Kidney (tissue), 14 donors: ENCODE results near the gene SPPL2A. TPM values are rescaled to one million over a fixed set of nuclear protein-coding genes. Genes with fewer than 3 reads are reported as not detected.
"Not testable (repeated sequence)": the region's sequence is repeated elsewhere in the genome, so short reads cannot be mapped to it uniquely, and the experiment has no call there.

ENCODE experiments used
- DNase-seq, 5 donors: peaks; one replicate each; pipeline ENCODE4 v3.0.0-alpha.2; 2013 to 2020
- FAIRE-seq: peaks from 2 replicates; lab custom pipeline; 2012; peaks lifted over from hg19 to GRCh38; lab: Jason Lieb, UNC
- H3K27ac ChIP-seq, 2 donors: one replicate each; pipeline ENCODE4 v1.7.0; 2013; ENCODE audit warnings: low read depth in 2 of 2, low read length in 2 of 2, inconsistent platforms in 1 of 2
- H3K27me3 ChIP-seq: one replicate; pipeline ENCODE4 v1.7.1; 2013; ENCODE audit warnings: low read length, inconsistent platforms; ENCODE audit not compliant: control insufficient read depth, insufficient read depth
- H3K36me3 ChIP-seq, 3 donors: one replicate each; pipeline versions ENCODE4 v1.7.0 to v1.7.1; 2013; ENCODE audit warnings: low read length in 3 of 3, control low read depth in 1 of 3, inconsistent platforms in 1 of 3; ENCODE audit not compliant: insufficient read depth in 3 of 3, control insufficient read depth in 2 of 3
- H3K4me1 ChIP-seq, 3 donors: one replicate each; pipeline versions ENCODE4 v1.7.0 to v1.7.1; 2013; ENCODE audit warnings: low read length in 3 of 3, inconsistent platforms in 1 of 3, low read depth in 1 of 3; ENCODE audit not compliant: control insufficient read depth in 2 of 3, insufficient read depth in 2 of 3
- H3K4me3 ChIP-seq, 3 donors: one replicate each; pipeline versions ENCODE4 v1.7.0 to v1.8.1; 2013; ENCODE audit warnings: low read length in 3 of 3, control low read depth in 1 of 3, inconsistent platforms in 1 of 3
- H3K9ac ChIP-seq, 3 donors: one replicate each; pipeline versions ENCODE4 v1.7.0 to v1.7.1; 2013; ENCODE audit warnings: low read length in 3 of 3, control low read depth in 1 of 3, inconsistent platforms in 1 of 3
- H3K9me3 ChIP-seq, 3 donors: one replicate each; pipeline versions ENCODE4 v1.7.0 to v1.7.1; 2013; ENCODE audit warnings: low read length in 3 of 3, control low read depth in 1 of 3, inconsistent platforms in 1 of 3; ENCODE audit not compliant: control insufficient read depth in 2 of 3, insufficient read depth in 1 of 3
- intact Hi-C: fragments of 100-400 bp; cut with DNase I; formaldehyde crosslinking; loops from one replicate; pipeline ENCODE4 v1.11.1; 2022
- polyA plus RNA-seq: library from polyadenylated mRNA; stranded (reverse); fragments of 350-450 nt; fragmentation: Illumina TruSeq; extraction: RNeasy Lipid Tissue Mini Kit (QIAGEN cat#74804); gene quantifications from one replicate; pipeline ENCODE4 v1.2.3, GENCODE V29; 2014; ENCODE audit warnings: low read depth, low replicate concordance; ENCODE audit not compliant: insufficient read depth
- total RNA-seq: library from RNA; stranded (reverse); fragmentation: NEBNext Ultra II Directional; extraction: Animal tissue kit (Norgen Biotek cat#: 25700); gene quantifications from one replicate; pipeline ENCODE4 v1.2.1, GENCODE V29; 2021
- TF ChIP-seq, protein P1 (sequence below): IDR thresholded peaks from 3 replicates; pipeline ENCODE4 v1.5.1; 2012; ENCODE audit warnings: mild to moderate bottlenecking, moderate library complexity, borderline replicate concordance; ENCODE audit not compliant: insufficient read depth; ENCODE audit errors: extremely low read depth
- donor health status: control.
- donor health status: control.
- donor health status: control.
- donor health status: control.
- donor health status: control.
- donor health status: DM: yes; HTN: yes; CAD: no.
- donor health status: Normal renal cell carcinoma (clear cell type).

SPPL2A gene
- total and polyA plus RNA-seq, 2 donors from 2014 or later: 53.3 to 134 TPM

GRCh38 chr15:50813865-50814264, 48.4 kb upstream of the SPPL2A start:
- Histone ChIP-seq H3K27me3 (no peaks in the 10 kb centered on the region), H3K36me3 (no peaks in the 10 kb centered on the region), H3K9me3 (no peaks in the 10 kb centered on the region), H3K27ac (no peak overlapping the region), H3K4me1 (no peaks in the 10 kb centered on the region), H3K4me3 (no peak overlapping the region), H3K9ac (no peak overlapping the region)
- TF ChIP-seq, protein P1, sequence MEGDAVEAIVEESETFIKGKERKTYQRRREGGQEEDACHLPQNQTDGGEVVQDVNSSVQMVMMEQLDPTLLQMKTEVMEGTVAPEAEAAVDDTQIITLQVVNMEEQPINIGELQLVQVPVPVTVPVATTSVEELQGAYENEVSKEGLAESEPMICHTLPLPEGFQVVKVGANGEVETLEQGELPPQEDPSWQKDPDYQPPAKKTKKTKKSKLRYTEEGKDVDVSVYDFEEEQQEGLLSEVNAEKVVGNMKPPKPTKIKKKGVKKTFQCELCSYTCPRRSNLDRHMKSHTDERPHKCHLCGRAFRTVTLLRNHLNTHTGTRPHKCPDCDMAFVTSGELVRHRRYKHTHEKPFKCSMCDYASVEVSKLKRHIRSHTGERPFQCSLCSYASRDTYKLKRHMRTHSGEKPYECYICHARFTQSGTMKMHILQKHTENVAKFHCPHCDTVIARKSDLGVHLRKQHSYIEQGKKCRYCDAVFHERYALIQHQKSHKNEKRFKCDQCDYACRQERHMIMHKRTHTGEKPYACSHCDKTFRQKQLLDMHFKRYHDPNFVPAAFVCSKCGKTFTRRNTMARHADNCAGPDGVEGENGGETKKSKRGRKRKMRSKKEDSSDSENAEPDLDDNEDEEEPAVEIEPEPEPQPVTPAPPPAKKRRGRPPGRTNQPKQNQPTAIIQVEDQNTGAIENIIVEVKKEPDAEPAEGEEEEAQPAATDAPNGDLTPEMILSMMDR: no peak
- intact Hi-C loops: no loop called here
- no peak for FAIRE-seq
- DNase-seq: no peak

- no peak for DNase-seq
- no peaks in the 10 kb centered on the region for H3K4me1 ChIP-seq
- H3K9ac ChIP-seq: no peak overlapping the region
- TF ChIP-seq, protein P1: no peak
- no peak overlapping the region for H3K27ac ChIP-seq
- no peaks in the 10 kb centered on the region for H3K9me3 ChIP-seq
- H3K4me3 ChIP-seq: no peak overlapping the region
- H3K27me3 ChIP-seq: no peaks in the 10 kb centered on the region
- intact Hi-C loops: no loop called here
- no peaks in the 10 kb centered on the region for H3K36me3 ChIP-seq
- no peak for FAIRE-seq
Observed at GRCh38 chr15:50813089-50813488, 47.6 kb upstream of the SPPL2A start.

GRCh38 chr15:50812181-50812506, 46.6 kb upstream of the SPPL2A start:
- intact Hi-C loops, H3K27ac ChIP-seq, H3K9ac ChIP-seq, H3K36me3 ChIP-seq, DNase-seq, FAIRE-seq, H3K4me1 ChIP-seq, H3K4me3 ChIP-seq, H3K27me3 ChIP-seq, H3K9me3 ChIP-seq: not testable (repeated sequence)

DNA sequence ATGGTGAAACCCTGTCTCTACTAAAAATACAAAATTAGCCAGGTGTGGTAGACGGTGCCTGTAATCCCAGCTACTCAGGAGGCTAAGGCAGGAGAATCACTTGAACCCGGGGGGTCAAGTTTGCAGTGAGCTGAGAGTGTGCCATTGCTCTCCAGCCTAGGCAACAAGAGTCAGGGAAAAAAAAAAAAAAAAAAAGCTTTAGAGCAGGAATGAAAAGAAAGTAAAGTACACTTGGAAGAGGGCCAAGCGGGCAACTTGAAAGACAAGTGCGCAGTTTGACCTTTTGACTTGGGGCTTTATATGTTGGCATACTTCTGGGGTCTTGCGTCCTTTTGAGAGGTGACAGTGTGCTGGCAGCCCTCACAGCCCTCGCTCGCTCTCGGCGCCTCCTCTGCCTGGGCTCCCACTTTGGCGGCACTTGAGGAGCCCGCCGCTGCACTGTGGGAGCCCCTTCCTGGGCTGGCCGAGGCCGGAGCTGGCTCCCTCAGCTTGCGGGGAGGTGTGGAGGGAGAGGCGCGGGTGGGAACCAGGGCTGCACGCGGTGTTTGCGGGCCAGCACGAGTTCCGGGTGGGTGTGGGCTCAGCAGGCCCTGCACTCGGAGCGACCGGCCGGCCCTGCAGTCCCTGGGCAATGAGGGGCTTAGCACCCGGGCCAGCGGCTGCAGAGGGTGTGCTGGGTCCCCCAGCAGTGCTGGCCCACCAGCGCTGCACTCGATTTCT, 46.1 kb upstream of the SPPL2A start:
- H3K4me3 ChIP-seq, DNase-seq, H3K9me3 ChIP-seq, H3K27ac ChIP-seq, FAIRE-seq, intact Hi-C loops, H3K4me1 ChIP-seq, H3K36me3 ChIP-seq, H3K9ac ChIP-seq, H3K27me3 ChIP-seq: not testable (repeated sequence)
